Keratinocyte (primary cell): Measurements from ENCODE around the gene WFDC5. TPM values are rescaled to one million over a fixed set of nuclear protein-coding genes. Genes with fewer than 3 reads are reported as not detected.
A peak's percentile ranks its signal among the peaks of the same experiment; 100 is the strongest.

Experiments
- DNase-seq: peaks from one replicate; pipeline ENCODE4 v3.0.0-alpha.2; 2011; ENCODE audit warnings: low read depth, missing footprints, low spot score
- FAIRE-seq: peaks from 2 replicates; lab custom pipeline; 2011; peaks lifted over from hg19 to GRCh38; lab: Jason Lieb, UNC
- H2AFZ ChIP-seq: 2 replicates; pipeline ENCODE4 v1.6.0; 2012; ENCODE audit warnings: low read length, control low read depth, inconsistent platforms; ENCODE audit not compliant: control insufficient read depth
- H3K27ac ChIP-seq: 2 replicates; pipeline ENCODE4 v1.5.1; 2011; ENCODE audit warnings: low read length; ENCODE audit not compliant: control insufficient read depth, insufficient read depth
- H3K27me3 ChIP-seq: 3 replicates; pipeline ENCODE4 v1.6.0; 2011; ENCODE audit warnings: low read length; ENCODE audit not compliant: control insufficient read depth, insufficient read depth; ENCODE audit errors: extremely low read depth
- H3K36me3 ChIP-seq, 2 experiments: 2 replicates in 1 of 2; 3 replicates in 1 of 2; pipeline ENCODE4 v1.5.1; 2011; ENCODE audit warnings: low read length in 2 of 2, mild to moderate bottlenecking in 1 of 2; ENCODE audit not compliant: control insufficient read depth in 2 of 2, insufficient read depth in 2 of 2; ENCODE audit errors: extremely low read depth in 1 of 2
- H3K4me1 ChIP-seq: 3 replicates; pipeline ENCODE4 v1.5.1; 2011; ENCODE audit warnings: low read length; ENCODE audit not compliant: control insufficient read depth, insufficient read depth; ENCODE audit errors: extremely low read depth
- H3K4me2 ChIP-seq: 3 replicates; pipeline ENCODE4 v1.6.0; 2011; ENCODE audit warnings: low read depth, low read length; ENCODE audit not compliant: control insufficient read depth, insufficient read depth; ENCODE audit errors: extremely low read depth
- H3K4me3 ChIP-seq, 3 experiments: fragments of 200-600 bp in 1 of 3; sonication (generic) in 1 of 3; 2 replicates in 2 of 3; 3 replicates in 1 of 3; pipeline ENCODE4 v1.5.1; 2011 to 2016; ENCODE audit warnings: low read length in 3 of 3, mild to moderate bottlenecking in 3 of 3, control low read depth in 2 of 3, inconsistent platforms in 1 of 3, low read depth in 1 of 3, mixed read lengths in 1 of 3, mixed run types in 1 of 3, moderate library complexity in 1 of 3; ENCODE audit not compliant: control insufficient read depth in 2 of 3, insufficient read depth in 2 of 3; ENCODE audit errors: extremely low read depth in 1 of 3
- H3K79me2 ChIP-seq: 2 replicates; pipeline ENCODE4 v1.6.0; 2012; ENCODE audit warnings: low read length; ENCODE audit not compliant: control insufficient read depth, insufficient read depth
- H3K9ac ChIP-seq: 3 replicates; pipeline ENCODE4 v1.6.0; 2011; ENCODE audit warnings: low read length; ENCODE audit not compliant: control insufficient read depth, insufficient read depth; ENCODE audit errors: extremely low read depth
- H3K9me1 ChIP-seq: 3 replicates; pipeline ENCODE4 v1.6.0; 2011; ENCODE audit warnings: low read length; ENCODE audit not compliant: control insufficient read depth, insufficient read depth; ENCODE audit errors: extremely low read depth
- H3K9me3 ChIP-seq: 2 replicates; pipeline ENCODE4 v1.5.1; 2012; ENCODE audit warnings: low read depth, low read length; ENCODE audit not compliant: control insufficient read depth
- H4K20me1 ChIP-seq: 3 replicates; pipeline ENCODE4 v1.6.0; 2011; ENCODE audit warnings: low read length; ENCODE audit not compliant: control insufficient read depth, insufficient read depth; ENCODE audit errors: extremely low read depth
- EZH2 ChIP-seq: IDR thresholded peaks from one replicate; pipeline ENCODE4 v1.6.1; 2012; ENCODE audit warnings: inconsistent platforms, mild to moderate bottlenecking, low read length, moderate library complexity
- dilution Hi-C: fragments of 300-500 bp; cut with MboI; formaldehyde crosslinking; loops from one replicate; pipeline ENCODE4 v1.7.0; 2020; ENCODE audit warnings: low sequenced_read_pairs; ENCODE audit not compliant: extremely low pct_ligation_motif_present
- polyA plus RNA-seq, 5 experiments: library from polyadenylated mRNA; depleted of rRNA in 3 of 5; stranded (reverse) in 3 of 5; stranded (forward) in 1 of 5; unstranded in 1 of 5; fragments of >200 nt; gene quantifications; 1 replicate in 1 of 5; 2 replicates in 3 of 5; 3 replicates in 1 of 5; pipeline versions ENCODE4 v1.2.1 to v1.2.3, GENCODE V29; 2011 to 2012; ENCODE audit warnings: missing spikeins in 2 of 5, low read depth in 1 of 5, low replicate concordance in 1 of 5
- TF ChIP-seq, protein P1 (sequence below), 3 experiments: IDR thresholded peaks in 1 of 3; conservative IDR thresholded peaks in 1 of 3; optimal IDR thresholded peaks in 1 of 3; 2 replicates in 2 of 3; 3 replicates in 1 of 3; pipeline versions ENCODE3 to v1.5.1; 2011; ENCODE audit warnings: low read length in 3 of 3, mild to moderate bottlenecking in 3 of 3, moderate library complexity in 2 of 3, control low read depth in 1 of 3, inconsistent platforms in 1 of 3; ENCODE audit not compliant: insufficient read depth in 2 of 3; ENCODE audit errors: extremely low read depth in 1 of 3

Gene WFDC5
- polyA plus RNA-seq, 1 donor (not counting 4 experiments of a cell fraction or from before 2014, with no cell fraction given): 5.1 TPM

DNA sequence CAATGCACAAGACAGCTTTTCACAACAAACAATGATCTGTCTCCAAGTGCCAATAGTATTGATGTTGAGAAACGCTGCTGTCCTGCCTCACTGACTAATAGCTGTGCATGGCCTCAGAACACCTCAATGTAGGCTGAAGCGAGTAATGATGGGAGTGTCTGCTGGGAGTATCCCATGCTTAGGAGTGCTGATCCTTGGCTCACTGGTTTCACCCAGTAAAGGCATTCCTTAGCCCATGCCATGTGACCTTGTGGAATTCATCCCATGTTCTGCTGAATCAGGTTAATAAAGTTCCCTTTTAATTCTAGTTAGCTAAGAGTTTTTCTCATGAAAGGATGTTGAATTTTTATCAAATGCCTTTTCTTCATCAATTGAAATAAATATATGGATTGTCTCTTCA lies 13.1 kb upstream of the WFDC5 start:
- Histone ChIP-seq H3K9me3 (no peaks in the 10 kb centered on the region), H3K4me1 (no peaks in the 10 kb centered on the region), H2AFZ (no peak overlapping the region), H3K27ac (no peak overlapping the region), H3K79me2 (no peaks in the 10 kb centered on the region), H3K36me3 (no peaks in the 10 kb centered on the region), H3K4me3 (no peak overlapping the region), H3K27me3 (peaks cover 6% of the 10 kb centered on the region), H3K9ac (no peak overlapping the region), H3K9me1 (no peaks in the 10 kb centered on the region), H4K20me1 (no peaks in the 10 kb centered on the region), H3K4me2 (no peak overlapping the region)
- FAIRE-seq: peak; percentile 52
- no peak for DNase-seq
- no peak for TF ChIP-seq EZH2
- TF ChIP-seq, protein P1, sequence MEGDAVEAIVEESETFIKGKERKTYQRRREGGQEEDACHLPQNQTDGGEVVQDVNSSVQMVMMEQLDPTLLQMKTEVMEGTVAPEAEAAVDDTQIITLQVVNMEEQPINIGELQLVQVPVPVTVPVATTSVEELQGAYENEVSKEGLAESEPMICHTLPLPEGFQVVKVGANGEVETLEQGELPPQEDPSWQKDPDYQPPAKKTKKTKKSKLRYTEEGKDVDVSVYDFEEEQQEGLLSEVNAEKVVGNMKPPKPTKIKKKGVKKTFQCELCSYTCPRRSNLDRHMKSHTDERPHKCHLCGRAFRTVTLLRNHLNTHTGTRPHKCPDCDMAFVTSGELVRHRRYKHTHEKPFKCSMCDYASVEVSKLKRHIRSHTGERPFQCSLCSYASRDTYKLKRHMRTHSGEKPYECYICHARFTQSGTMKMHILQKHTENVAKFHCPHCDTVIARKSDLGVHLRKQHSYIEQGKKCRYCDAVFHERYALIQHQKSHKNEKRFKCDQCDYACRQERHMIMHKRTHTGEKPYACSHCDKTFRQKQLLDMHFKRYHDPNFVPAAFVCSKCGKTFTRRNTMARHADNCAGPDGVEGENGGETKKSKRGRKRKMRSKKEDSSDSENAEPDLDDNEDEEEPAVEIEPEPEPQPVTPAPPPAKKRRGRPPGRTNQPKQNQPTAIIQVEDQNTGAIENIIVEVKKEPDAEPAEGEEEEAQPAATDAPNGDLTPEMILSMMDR (optimal IDR thresholded peaks at IDR 0.05 in 1 of 3, IDR thresholded peaks at IDR 0.05 in 1 of 3, conservative IDR thresholded peaks at IDR 0.05 in 1 of 3; ENCODE audit: extremely low read depth in 1 of 3, insufficient read depth in 2 of 3, low read length in 3 of 3): no peak
- dilution Hi-C loops: no loop called here

DNA sequence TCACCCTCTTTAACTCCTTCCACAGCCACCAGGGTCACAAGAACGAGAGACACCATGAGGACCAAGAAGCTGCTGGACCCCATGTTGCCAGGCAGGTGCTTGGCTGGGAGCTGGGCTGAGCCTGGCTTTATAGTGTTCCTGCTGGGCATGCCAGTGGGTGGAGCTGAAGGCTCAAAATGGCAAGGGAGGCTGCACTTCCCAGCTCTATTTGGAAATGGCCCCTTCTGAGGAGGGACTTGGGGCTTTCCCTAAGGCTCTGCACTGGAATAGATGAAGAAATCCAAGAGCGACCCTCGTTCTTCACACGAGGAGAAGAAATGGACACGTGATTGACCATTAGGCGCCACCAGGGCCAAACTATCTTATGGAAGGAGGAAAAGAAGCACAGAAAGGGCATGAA lies 9.4 kb upstream of the WFDC5 start, which contains the start of gene WFDC12:
TSS of gene WFDC12 (minus strand) at position 101 of the 400 bp plus-strand sequence. CDS start at position 83, 18 bp downstream.
- Histone ChIP-seq H3K79me2 (no peaks in the 10 kb centered on the region), H3K4me2 (no peak within 1 kb of the TSS), H3K36me3 (no peaks in the 10 kb centered on the region), H3K9me1 (no peaks in the 10 kb centered on the region), H3K27ac (no peak within 1 kb of the TSS), H3K9me3 (no peaks in the 10 kb centered on the region), H3K4me3 (no peak within 1 kb of the TSS), H3K4me1 (no peaks in the 10 kb centered on the region), H3K27me3 (peaks cover 6% of the 10 kb centered on the region), H3K9ac (no peak within 1 kb of the TSS), H4K20me1 (no peaks in the 10 kb centered on the region), H2AFZ (no peak within 1 kb of the TSS)
- DNase-seq: no peak
- no peak for TF ChIP-seq EZH2
- TF ChIP-seq, protein P1 (optimal IDR thresholded peaks at IDR 0.05 in 1 of 3, IDR thresholded peaks at IDR 0.05 in 1 of 3, conservative IDR thresholded peaks at IDR 0.05 in 1 of 3; ENCODE audit: extremely low read depth in 1 of 3, insufficient read depth in 2 of 3, low read length in 3 of 3): no peak
- dilution Hi-C loops: no loop called here
- no peak for FAIRE-seq
